Measurements from ENCODE around the gene USP24.
"Not testable (repeated sequence)": the region's sequence is repeated elsewhere in the genome, so short reads cannot be mapped to it uniquely, and the experiment has no call there.

The USP24 gene

DNA sequence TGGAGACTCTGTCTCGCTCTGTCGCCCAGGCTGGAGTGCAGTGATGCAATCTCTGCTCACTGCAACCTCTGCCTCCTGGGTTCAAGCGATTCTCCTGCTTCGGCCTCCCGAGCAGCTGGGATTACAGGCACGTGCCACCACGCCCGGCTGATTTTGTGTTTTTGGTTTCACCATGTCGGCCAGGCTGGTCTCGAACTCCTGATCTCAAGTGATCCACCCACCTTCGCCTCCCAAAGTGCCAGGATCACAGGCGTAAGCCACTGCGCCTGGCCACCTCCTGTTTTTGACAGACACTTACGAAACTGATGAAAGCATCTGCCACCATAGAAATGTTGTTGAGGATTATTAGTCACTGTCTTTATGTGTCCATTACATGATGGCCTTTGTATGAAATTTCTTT lies 106.2 kb downstream of the USP24 start:
- not testable (repeated sequence) for DNase-seq

DNA sequence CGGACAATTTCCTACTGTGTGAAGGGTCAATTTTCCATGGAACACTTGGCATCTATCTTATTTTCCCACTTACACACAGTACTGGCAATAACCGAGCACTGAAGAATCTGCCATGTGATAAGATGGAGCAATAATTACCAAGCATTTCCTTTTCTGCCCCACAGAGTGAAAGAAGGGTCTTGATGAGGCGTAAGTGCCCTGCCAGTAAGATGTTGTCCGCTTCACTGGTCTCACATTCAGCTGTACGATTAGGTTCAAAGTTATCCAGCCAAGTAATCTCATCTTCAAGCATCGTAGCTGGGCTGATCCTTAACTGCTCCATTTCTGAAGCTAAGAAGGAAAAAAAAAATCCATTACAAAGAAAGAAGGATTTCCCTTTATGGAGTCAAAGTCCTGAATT lies 108.1 kb downstream of the USP24 start:
- DNase-seq, result no peak

DNA sequence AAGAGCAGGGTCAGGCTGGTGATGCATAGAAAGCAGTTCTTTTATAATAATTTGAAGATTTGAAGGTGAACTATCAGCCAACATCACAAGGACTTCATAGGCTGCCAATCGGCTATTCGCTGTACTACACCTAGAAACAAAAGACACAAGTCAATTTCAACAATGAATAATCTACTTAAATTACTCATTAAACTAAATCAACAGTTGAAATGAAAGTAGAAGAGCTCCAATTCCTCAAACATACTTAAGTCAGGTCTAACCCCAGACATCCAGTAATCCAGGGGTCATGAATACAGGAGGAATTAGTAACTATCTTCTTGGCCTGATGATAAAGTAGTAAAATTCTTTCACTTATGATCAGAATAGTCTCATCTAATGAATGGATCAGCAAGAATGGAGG lies 111.3 kb downstream of the USP24 start:
- DNase-seq, result no peak

DNA sequence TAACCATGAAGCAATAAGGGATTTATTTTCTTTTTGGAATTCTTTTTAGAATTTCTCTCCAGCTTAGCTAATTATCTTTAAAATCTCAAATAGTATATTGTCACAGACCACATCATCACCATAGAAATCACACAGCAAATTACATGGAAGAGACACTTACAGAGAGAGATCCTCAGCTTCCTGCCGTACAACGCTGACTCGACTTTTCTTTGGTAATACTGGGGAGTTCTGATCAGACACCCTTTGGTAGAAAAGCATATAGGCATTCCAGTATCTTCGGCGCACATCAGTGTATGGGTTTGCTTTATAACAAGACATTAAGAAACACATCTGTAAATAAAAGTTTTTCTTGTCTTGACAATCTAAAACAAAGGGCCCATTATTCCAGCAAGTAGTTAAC lies 120.1 kb downstream of the USP24 start:
- DNase-seq, result no peak

DNA sequence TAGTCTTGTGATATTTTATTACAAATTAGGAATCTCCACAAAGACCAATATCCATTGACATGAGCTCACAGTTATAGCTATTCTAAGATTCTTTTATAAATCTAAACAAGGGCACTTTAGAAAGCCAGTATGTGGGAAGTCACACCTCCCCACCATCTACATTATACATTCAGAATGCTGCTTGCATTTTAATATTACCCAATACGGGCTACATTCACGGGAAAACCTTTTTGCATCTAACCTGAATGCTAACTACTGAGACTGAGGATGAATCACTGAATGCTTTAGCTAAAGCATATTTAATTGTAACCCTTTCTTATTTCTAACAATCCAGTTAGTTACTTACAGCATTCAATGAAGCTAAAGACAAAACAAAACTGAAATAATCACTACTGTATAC lies 122.7 kb downstream of the USP24 start:
- no peak for DNase-seq

DNA sequence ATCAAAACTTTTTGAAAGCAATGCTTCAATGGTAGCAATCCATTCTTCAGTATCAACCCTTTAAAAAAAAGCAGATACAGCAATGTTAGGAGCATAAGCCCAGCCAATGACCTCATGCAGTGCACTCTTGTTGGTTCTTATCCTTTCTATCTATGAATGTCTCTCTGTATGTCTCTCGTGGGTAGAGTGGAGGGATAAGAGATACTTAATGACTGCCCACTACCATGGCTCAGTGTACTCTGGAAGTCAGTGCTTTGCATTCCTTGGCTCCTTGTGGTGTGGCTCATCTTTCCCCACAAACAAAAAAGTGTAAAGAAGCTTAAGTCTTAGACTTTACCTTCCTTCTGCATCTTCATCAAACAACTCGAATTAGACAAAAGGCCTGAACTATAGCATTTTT lies 125.5 kb downstream of the USP24 start:
- DNase-seq, result no peak

DNA sequence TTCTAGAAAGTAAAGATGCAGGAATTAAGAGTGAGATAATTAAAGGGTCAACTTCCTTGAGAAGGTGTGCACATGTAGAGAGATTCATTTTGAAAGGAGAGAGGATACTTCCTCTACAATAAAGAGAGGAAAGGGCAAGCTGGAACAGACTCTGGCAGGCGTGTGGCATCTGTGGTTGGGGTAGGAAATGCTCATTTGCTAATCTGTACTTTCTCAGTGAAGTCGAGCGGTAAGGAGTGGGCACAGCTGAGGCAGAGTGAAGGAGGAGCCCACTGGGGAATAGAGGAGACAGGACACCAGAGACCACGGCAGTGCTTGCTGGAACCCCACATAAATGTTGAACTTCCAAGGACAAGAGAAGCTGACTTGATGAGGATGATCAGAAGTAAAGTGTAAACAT lies 126.8 kb downstream of the USP24 start:
- no peak for DNase-seq

DNA sequence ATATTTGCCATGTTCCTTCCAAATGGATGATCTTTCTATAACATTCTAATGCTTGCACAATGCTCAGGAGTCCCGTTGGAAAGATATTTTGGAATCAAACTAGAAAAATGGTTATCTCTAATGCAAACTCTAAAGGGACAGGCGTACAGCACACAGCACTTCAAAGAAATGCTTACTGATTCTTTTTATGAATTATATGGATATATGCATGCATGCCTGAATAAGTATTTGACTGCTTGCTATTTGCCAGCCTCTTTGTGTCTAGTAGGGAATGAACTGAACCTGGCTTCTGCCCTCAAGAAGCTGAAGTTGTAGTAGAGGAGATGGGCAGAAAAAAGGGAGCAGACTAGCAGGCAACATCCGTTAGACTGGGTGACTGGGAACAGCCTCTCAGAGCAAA lies 127.7 kb downstream of the USP24 start:
- DNase-seq, result no peak

DNA sequence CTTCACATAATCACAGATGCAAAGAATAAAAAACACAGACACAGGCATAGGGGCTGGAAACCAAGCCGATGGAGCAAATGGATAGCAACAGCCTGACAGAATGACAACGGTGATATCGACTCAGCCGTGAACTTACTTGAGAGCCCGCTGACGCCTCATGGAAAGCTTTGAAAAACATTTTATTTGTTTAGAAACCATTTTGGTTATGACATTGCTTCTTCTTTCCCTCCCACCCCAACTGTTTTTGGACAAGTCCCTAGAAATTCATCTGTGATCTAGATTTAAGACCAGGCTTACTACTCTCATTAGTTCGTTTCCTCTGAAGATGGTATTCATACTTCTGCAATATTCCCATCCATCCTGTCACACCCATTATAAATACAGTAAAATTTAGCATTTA lies 130.9 kb downstream of the USP24 start:
- no peak for DNase-seq

DNA sequence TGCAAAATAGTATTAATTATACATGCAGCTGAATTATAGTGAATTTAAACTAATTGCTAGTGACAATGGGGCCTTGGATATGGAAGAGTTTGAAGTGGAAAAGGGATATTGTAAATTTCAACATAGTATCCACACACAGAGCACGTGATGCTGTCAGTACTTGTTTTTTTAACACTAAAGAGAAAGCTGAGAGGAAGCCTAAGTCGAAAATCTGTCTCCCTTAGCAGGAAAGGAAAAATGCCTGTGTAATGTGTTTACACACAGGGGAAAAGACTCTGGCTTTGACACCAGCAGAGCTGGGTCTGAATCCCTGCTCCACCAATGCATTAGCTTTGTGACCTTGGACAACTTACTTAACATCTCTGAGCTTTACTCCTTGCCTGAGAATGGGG lies 133.3 kb downstream of the USP24 start:
- no peak for DNase-seq

DNA sequence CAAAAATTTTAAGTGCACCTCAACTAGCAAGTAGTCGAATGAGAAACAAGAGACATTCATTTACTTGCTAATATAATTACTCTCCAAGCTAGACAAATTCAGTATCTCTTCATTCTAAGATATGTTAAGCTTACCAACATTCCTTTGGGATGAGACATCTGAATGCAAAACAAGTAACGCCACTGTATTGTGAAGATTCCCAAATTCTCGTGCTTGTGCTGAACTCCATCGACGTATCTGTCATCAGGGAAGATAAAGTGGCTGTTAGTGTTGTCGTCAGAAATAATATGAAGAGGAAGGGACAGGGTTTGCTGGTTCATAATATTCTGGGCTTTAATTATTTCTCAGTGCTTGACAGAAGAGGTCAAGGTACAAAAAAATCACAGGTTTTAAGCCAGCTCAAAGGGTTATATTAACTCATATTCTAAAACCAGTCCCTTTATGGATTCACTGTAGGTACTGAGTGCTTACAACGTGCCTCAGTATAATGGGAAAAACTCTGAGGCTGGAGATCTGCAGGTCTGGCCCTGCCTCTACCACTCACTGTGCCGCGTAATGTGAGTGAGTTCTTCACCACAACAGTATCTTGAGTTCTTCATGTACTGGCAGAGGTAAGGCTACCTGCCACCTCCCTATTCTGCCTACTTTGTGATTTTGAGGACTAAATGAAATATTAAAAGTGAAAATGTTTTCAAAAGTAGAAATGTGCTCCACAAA lies 133.8 kb downstream of the USP24 start:
- no peak for DNase-seq

DNA sequence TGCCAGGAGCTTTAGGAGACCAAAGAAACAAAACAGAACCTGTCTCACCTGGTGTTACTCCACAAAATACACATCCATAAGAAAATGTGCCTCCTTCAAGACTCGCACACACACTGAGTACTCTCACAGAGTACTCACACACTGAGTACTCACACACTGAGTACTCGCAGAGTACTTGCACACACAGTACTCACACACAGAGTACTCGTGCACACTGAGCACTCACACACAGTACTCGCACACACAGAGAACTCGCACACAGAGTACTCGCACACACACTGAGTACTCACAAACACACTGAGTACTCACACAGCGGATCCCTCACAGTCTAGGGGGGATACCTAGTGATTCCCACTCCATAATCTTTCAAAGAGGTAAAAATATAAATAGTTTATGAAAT lies 135.5 kb downstream of the USP24 start:
- DNase-seq, result no peak

DNA sequence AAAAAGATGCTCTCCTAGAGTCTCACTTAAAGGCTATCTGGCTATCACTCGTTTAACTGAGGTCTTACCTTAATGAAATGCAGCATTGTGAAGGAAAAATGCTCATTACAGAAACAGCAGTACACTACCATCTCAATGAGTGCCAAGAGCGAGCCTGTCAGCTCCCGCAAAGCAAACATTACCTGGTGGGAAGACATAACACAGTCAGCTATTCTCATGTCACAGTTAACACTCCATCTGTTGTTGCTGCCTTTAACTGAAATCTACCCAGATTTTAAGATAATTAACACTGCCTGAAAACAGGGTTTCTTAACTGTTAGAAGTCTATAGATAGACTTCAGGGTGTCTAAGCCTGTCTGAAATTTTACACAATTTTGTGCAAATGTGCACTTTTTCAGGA lies 136.7 kb downstream of the USP24 start:
- DNase-seq, result peak; percentile 7

DNA sequence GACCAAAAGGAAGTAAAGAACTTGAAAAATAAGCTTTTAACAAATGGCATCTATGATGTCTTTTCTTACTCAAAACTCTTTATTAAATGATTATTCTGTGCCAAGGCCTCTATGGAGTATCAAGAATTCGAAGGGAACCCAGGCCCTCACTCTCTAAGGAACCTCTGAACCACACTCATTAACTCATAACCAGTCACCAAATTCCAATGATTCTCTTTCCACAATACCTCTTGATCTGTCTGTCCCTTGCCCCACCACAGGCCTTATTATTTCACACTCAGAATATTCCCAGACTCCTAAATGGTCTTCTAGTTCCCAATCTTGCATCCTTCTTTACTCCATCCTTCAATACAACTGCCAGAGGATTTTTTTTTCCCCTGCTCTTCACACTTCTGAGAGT lies 138.8 kb downstream of the USP24 start:
- no peak for DNase-seq

DNA sequence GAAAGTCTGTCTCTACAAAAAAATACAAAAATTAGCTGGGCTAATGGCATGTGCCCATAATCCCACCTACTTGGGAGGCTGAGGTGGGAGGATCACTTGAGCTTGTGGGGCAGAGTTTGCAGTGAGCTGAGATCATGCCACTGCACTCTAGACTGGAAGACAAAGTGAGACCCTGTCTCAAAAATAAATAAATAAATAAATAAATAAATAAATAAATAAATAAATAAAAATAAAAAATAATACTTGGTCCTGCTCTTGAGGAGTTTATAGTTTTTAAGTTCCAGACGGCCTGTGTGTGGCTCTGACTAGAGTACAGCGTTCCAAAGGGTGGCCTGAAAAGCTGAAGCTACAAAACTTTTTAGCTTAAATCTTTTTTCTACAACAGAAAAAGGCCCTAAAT lies 140.7 kb downstream of the USP24 start:
- DNase-seq, result no peak

DNA sequence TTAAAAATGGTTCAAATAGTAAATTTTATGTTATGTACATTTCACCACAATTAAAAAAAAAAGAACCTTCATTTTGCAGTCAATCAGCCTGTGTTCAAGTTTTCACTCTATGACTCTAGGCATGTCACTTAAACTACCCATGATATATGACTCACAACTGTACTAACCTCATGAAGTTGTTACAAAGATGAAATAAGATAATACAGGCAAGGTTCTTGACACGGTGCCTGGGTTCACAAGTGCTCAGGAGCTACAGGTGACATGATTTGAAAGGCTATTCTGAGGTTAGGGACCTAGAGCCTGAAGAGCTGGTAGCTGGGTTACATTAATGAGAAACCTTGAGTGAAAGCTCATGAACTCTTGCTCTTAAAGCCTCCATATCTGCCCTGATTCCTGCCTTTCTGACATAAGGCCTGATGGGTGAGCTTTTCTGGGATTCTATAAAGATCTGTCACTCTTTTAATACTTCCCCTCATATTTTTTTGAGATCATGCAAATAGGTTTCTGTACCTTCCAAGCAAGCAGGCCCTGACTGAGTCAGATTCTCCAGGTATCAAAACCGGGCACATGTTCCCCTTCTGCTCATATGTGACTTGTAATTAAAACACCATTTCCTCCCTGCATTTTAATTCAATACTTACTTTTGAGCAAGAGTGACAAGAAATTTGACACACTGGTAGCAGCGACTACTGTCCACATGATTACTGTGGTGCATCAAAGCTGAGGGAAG lies 141.8 kb downstream of the USP24 start:
- DNase-seq, result no peak

DNA sequence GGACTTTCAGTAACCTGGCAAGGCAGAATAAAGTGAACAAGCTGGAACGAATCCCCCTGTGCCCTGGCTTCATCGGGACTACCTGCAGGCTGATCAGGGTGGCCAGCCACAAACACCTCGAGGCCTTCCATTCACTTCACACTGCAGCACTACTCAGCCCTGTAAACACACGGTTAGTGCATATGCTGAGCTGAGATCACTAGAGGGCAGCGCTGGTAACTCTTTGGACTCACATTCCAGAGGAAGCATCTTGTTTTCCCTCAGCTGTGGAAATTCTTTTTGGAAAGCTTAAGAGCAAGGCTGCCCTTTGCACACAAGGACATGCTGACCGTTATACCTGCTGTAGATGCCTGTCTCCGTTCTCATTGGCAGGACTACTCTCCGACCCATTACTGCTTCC lies 143.7 kb downstream of the USP24 start:
- peak; percentile 13 for DNase-seq

DNA sequence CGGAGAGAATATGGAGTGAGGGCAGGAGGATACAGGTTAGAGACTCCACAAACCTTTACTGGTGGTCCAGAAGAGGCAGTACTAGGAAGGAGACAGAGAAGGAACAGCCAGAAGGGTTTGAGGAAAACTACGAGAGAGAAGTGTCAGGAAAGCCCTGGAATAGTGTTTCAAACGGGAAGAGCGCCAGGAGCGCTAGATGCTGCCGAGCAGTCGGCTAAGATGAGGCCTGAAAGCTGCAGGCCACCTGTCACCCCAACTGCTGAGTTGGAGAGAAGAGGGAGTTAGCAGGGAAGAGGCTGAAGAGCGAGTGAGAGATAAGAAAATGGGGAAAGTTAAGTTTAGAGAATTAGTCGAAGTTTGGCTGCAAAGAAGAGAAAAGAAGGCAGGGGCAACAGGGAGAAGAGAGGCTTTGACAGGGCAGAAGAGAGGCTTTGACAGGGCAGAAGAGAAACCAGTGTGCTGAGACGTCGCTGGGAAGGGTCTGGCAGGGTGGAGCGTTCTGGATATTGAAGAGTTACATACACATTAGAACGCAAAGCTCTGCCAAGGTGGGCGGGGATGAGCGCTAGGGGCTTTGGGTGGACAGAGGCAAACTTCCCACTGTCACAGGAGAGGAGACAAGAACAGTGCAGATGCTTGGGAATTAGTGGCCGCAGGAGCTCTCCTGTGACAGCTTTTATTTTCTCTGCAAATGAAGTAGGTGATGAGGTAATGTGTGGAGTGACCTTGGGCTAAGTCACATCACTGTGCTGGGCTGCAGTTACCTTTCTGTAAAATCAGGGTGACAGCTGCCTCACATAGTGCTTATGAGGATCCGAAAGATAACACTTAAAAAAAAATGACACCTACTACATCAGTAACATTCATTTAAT lies 144.6 kb downstream of the USP24 start:
- DNase-seq, result no peak

DNA sequence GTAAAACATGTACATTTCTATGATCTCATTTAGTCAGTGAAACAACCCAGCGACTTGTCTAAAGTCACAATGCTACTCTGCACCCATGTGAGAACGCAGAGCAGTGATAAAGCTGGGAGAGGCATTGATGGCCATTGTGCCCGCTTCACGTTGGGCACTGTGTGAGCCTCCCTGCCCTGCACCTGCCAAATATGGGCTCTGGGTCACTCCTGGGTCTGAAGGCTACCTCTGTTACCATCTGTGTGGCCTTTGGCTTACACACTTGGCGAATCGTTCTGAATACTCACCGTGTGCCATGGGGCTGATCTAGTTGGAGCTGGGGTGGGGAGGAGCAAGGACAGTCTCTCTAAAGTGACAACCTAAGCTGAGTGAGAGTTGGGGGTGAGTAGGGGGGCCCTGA lies 145.9 kb downstream of the USP24 start:
- no peak for DNase-seq

DNA sequence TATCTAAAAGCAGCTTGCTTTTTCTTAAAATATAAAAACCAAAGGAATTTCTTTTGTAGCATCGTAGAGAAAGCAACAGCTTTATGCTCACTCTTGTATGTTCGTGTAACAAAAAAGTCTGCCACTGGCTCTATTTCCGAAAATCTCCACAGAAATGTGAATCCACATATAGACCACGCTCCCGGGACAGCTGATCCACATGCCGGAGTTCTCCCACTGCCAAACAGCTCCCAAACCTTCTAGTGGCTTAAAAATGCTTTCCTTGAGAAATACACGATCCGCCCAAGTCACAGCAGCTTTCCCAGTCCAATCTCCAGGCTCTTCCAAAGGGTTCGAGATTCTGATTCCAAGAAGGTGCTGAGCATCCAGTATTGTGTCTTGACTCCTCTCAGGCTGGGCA lies 146.5 kb downstream of the USP24 start:
- no peak for DNase-seq

DNA sequence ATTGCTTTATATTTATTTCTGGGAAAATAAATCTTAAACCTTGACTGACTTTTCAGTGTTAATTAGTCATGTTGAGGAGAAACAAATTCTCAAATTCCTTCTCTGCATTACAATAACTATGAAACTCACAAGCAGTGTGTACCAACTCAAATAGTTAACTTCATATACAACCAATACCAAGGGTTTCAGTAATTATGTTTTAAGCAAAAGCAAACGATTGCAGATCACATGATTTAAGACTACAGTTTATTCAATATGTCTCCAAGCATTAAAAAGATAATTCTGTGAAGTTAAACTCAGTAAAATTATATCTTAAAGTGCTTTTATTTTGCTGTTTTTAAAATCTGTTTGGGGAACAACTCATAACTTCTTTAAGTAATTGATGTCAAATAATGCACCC lies 147.2 kb downstream of the USP24 start:
- no peak for DNase-seq

DNA sequence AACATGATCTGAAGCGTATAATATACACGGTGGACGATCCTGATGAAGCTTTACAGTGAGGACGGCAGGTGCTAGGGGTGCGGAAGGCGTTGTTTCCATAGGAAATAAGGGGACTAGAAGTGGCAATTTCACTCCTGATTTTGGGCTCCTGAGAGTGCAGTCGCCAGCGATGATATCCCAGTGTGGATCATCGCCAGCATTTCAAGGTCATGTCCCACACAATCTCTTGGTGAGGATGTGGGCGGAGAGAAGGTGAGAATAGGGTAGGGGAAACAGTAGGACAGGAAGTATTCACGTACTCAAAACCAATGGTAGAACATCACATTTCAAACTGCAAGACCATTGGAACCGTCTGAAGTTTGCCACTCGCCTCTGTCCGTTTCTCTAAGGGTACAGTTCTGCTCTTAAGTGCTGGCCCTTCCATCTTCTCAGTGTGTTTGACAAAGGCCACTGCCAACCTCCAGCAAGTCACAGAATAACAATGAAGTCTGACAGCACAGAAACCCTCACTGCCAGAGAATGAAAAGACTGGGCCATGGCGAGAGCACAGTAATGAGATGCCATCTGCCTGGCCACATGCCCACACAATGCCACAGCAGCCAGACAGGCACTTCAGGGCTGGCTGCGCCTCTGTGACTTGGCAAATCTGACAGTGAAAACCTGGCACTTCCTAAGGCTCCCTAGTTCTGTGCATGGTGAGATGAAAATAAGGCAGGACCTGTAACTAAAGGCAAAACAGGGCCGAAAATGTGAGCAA lies 148.0 kb downstream of the USP24 start:
- DNase-seq, result no peak

DNA sequence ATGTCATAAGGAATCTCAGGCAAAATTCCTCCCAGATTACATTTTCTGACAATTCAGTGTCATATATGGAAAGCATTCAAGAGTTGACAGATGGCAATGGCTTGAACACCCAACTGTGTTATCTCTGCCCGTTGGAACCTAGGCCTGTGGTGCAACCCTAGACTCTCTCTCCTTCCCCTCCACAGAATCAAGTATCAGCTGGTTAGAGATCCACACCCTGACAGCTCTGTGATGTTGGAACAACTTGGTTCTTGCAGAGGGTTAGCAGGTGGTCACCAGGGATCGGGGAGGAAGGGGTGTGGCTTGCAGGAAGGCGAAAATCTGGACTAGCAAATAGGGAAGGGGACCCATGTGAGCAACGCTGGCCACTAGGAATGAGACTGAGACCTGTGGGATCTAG lies 149.5 kb downstream of the USP24 start:
- DNase-seq, result no peak
